ENCODE results near the gene COL6A6. TPM values are rescaled to one million over a fixed set of nuclear protein-coding genes. Genes with fewer than 3 reads are reported as not detected.

COL6A6 gene
- total RNA-seq, 1 experiment from 2014 or later: not detected

GRCh38 chr3:130565224-130565623 lies 48.2 kb downstream of the COL6A6 start:
- intact Hi-C loops (cut with micrococcal nuclease): no loop called here
- POLR2A ChIA-PET: no interaction called here

More at GRCh38 chr3:130565224-130565623, 48.2 kb downstream of the COL6A6 start:
- Histone ChIP-seq H3K9me2 (ENCODE audit: insufficient read depth) (no peaks in the 10 kb centered on the region), H3K36me3 (ENCODE audit: control insufficient read depth in 1 of 2, insufficient read depth in 2 of 2, low read length in 2 of 2) (no peaks in the 10 kb centered on the region), H3K4me3 (replicated peaks in 1 of 2; ENCODE audit: low read depth in 1 of 2, low read length in 2 of 2) (no peak overlapping the region), H3K79me2 (ENCODE audit: insufficient read depth, low read length) (no peaks in the 10 kb centered on the region), H4K20me1 (ENCODE audit: insufficient read depth) (no peaks in the 10 kb centered on the region), H2AFZ (ENCODE audit: low read depth, low read length, poor library complexity, severe bottlenecking) (no peak overlapping the region), H3K4me1 (ENCODE audit: control insufficient read depth in 1 of 2, insufficient read depth in 2 of 2, low read length in 2 of 2) (no peaks in the 10 kb centered on the region), H3K9me3 (ENCODE audit: control insufficient read depth in 1 of 2, insufficient read depth in 1 of 2, low read depth in 1 of 2, low read length in 2 of 2) (no peaks in the 10 kb centered on the region), H3K4me2 (ENCODE audit: low read length) (no peak overlapping the region), H3K9ac (ENCODE audit: low read length) (no peak overlapping the region), H3K27ac (ENCODE audit: low read depth, low read length) (no peak overlapping the region), H3K27me3 (ENCODE audit: insufficient read depth, low read length) (peaks cover 84% of the 10 kb centered on the region)
- DNase-seq (ENCODE audit: low read depth, low spot score) (no peak), ATAC-seq (no peak)
- ChIA-PET RAD21 (ENCODE audit: low non-redundant PET in 1 of 2, low total read pairs in 2 of 2, uncharacterized antibody in 2 of 2, unreplicated experiment in 2 of 2) (no interaction called here), CTCF (no interaction called here)
- TF ChIP-seq SP1 (IDR thresholded peaks at IDR 0.05; ENCODE audit: low read depth) (no peak), ZNF274 (IDR thresholded peaks at IDR 0.05; ENCODE audit: low read depth, low read length) (no peak), SIN3A (IDR thresholded peaks at IDR 0.05; ENCODE audit: low read depth) (no peak), MAX (IDR thresholded peaks at IDR 0.05) (no peak), SRF (IDR thresholded peaks at IDR 0.05; ENCODE audit: low read depth) (no peak), JUND (IDR thresholded peaks at IDR 0.05) (no peak), POLR2AphosphoS5 (IDR thresholded peaks at IDR 0.05; ENCODE audit: low read depth, low read length) (no peak), ATF3 (IDR thresholded peaks at IDR 0.05) (no peak), ZBTB33 (IDR thresholded peaks at IDR 0.05; ENCODE audit: extremely low read depth, insufficient replicate concordance, low read length) (no peak), EGR1 (IDR thresholded peaks at IDR 0.05; ENCODE audit: low read depth) (no peak), CTCF (IDR thresholded peaks at IDR 0.05 in 2 of 3, conservative IDR thresholded peaks at IDR 0.05 in 1 of 3; ENCODE audit: borderline replicate concordance in 1 of 3, insufficient read depth in 1 of 3, low read depth in 2 of 3, low read length in 2 of 3) (no peak), POLR2A (IDR thresholded peaks at IDR 0.05; ENCODE audit: borderline replicate concordance, extremely low read depth, insufficient read depth, insufficient read length) (no peak), ZFX (IDR thresholded peaks at IDR 0.05) (no peak), FOSL1 (IDR thresholded peaks at IDR 0.05; ENCODE audit: low read depth) (no peak), TCF7L2 (IDR thresholded peaks at IDR 0.05; ENCODE audit: borderline replicate concordance, extremely low read depth, insufficient read depth, insufficient read length) (no peak), EZH2 (IDR thresholded peaks at IDR 0.05) (no peak), ELF1 (IDR thresholded peaks at IDR 0.05; ENCODE audit: borderline replicate concordance, low read depth) (no peak), YY1 (IDR thresholded peaks at IDR 0.05; ENCODE audit: extremely low read depth, insufficient replicate concordance, low read depth, low read length) (no peak), CEBPB (IDR thresholded peaks at IDR 0.05; ENCODE audit: low read depth) (no peak)
- BruUV-seq (replicated peaks): no TSS peak
